Mesenchymal stem cell (in vitro differentiated cells and primary cell): ENCODE data around the gene TRAP1.

Experiments used
- DNase-seq: peaks from one replicate; pipeline ENCODE4 v3.0.0-alpha.2; 2013
- H2AFZ ChIP-seq: one replicate; pipeline ENCODE4 v1.6.1; 2013; ENCODE audit warnings: low read depth, mild to moderate bottlenecking, control low read depth, inconsistent platforms, low read length, moderate library complexity
- H2AK5ac ChIP-seq: 2 replicates; pipeline ENCODE4 v1.6.1; 2013; ENCODE audit warnings: low read length, moderate library complexity, mild to moderate bottlenecking, inconsistent platforms; ENCODE audit not compliant: severe bottlenecking
- H2BK120ac ChIP-seq: one replicate; pipeline ENCODE4 v1.6.1; 2013; ENCODE audit warnings: low read depth, mild to moderate bottlenecking, inconsistent platforms, low read length, moderate library complexity
- H2BK12ac ChIP-seq, 2 experiments: one replicate each; pipeline ENCODE4 v1.6.1; 2013; ENCODE audit warnings: inconsistent platforms in 2 of 2, low read length in 2 of 2, mild to moderate bottlenecking in 2 of 2, moderate library complexity in 2 of 2, control low read depth in 1 of 2
- H2BK15ac ChIP-seq: one replicate; pipeline ENCODE4 v1.6.1; 2013; ENCODE audit warnings: mild to moderate bottlenecking, low read depth, inconsistent platforms; ENCODE audit not compliant: poor library complexity, severe bottlenecking
- H2BK5ac ChIP-seq: 2 replicates; pipeline ENCODE4 v1.6.1; 2013; ENCODE audit warnings: low read depth, mild to moderate bottlenecking, low read length, control low read depth, inconsistent platforms; ENCODE audit not compliant: poor library complexity, severe bottlenecking
- H3K14ac ChIP-seq, 2 experiments: one replicate each; pipeline ENCODE4 v1.6.1; 2013; ENCODE audit warnings: inconsistent platforms in 2 of 2, low read length in 2 of 2, control low read depth in 1 of 2, mild to moderate bottlenecking in 1 of 2, moderate library complexity in 1 of 2
- H3K18ac ChIP-seq, 2 experiments: one replicate each; pipeline ENCODE4 v1.6.1; 2013; ENCODE audit warnings: inconsistent platforms in 2 of 2, low read length in 2 of 2, control low read depth in 1 of 2, low read depth in 1 of 2, mild to moderate bottlenecking in 1 of 2
- H3K23ac ChIP-seq, 2 experiments: one replicate each; pipeline ENCODE4 v1.6.1; 2013; ENCODE audit warnings: inconsistent platforms in 2 of 2, low read length in 2 of 2, mild to moderate bottlenecking in 2 of 2, moderate library complexity in 2 of 2, control low read depth in 1 of 2
- H3K27ac ChIP-seq: 2 replicates; pipeline ENCODE4 v1.5.1; 2013; ENCODE audit warnings: mild to moderate bottlenecking, moderate library complexity, low read length, control low read depth, inconsistent platforms; ENCODE audit not compliant: poor library complexity, severe bottlenecking
- H3K27me3 ChIP-seq, 2 experiments: 2 replicates each; pipeline versions ENCODE4 v1.6.1 to v1.7.0; 2013; ENCODE audit warnings: low read length in 2 of 2, mild to moderate bottlenecking in 2 of 2, moderate library complexity in 2 of 2, control low read depth in 1 of 2, inconsistent platforms in 1 of 2; ENCODE audit not compliant: control insufficient read depth in 1 of 2, insufficient read depth in 1 of 2
- H3K36me3 ChIP-seq, 2 experiments: 2 replicates each; pipeline versions ENCODE4 v1.6.1 to v1.7.0; 2013; ENCODE audit warnings: low read length in 2 of 2, control low read depth in 1 of 2, inconsistent platforms in 1 of 2, low read depth in 1 of 2, mild to moderate bottlenecking in 1 of 2; ENCODE audit not compliant: insufficient read depth in 2 of 2, control insufficient read depth in 1 of 2
- H3K4ac ChIP-seq, 2 experiments: one replicate each; pipeline ENCODE4 v1.6.1; 2013; ENCODE audit warnings: inconsistent platforms in 2 of 2, low read length in 2 of 2, mild to moderate bottlenecking in 2 of 2, moderate library complexity in 2 of 2, control low read depth in 1 of 2, low read depth in 1 of 2
- H3K4me1 ChIP-seq: 2 replicates; pipeline ENCODE4 v1.6.1; 2013; ENCODE audit warnings: low read depth, low read length, control low read depth; ENCODE audit not compliant: control insufficient read depth, insufficient read depth
- H3K4me2 ChIP-seq: 2 replicates; pipeline ENCODE4 v1.6.1; 2013; ENCODE audit warnings: low read length, mild to moderate bottlenecking, inconsistent platforms; ENCODE audit not compliant: poor library complexity, severe bottlenecking
- H3K4me3 ChIP-seq, 2 experiments: 2 replicates each; pipeline versions ENCODE4 v1.5.1 to v1.7.0; 2013; ENCODE audit warnings: low read length in 2 of 2, mild to moderate bottlenecking in 2 of 2, control low read depth in 1 of 2, low read depth in 1 of 2; ENCODE audit not compliant: insufficient read depth in 1 of 2
- H3K79me1 ChIP-seq: replicated peaks from 2 replicates; pipeline ENCODE4 v1.6.1; 2013; ENCODE audit warnings: mild to moderate bottlenecking, control low read depth, low read length, inconsistent platforms; ENCODE audit not compliant: poor library complexity, severe bottlenecking
- H3K9ac ChIP-seq: 2 replicates; pipeline ENCODE4 v1.7.0; 2013; ENCODE audit warnings: mild to moderate bottlenecking, low read length, moderate library complexity
- H3K9me3 ChIP-seq: 2 replicates; pipeline ENCODE4 v1.7.0; 2013; ENCODE audit warnings: mild to moderate bottlenecking, low read length; ENCODE audit not compliant: control insufficient read depth
- H4K8ac ChIP-seq: one replicate; pipeline ENCODE4 v1.6.1; 2013; ENCODE audit warnings: inconsistent platforms, mild to moderate bottlenecking, low read length, moderate library complexity
- H4K91ac ChIP-seq: one replicate; pipeline ENCODE4 v1.6.1; 2013; ENCODE audit warnings: mild to moderate bottlenecking, low read length, inconsistent platforms
- WGBS: methylation state at CpG from one replicate; pipeline ENCODE4 v1.1.7; 2013; ENCODE audit warnings: mixed read lengths; 5-methylcytosine and 5-hydroxymethylcytosine counted together

The TRAP1 gene

GRCh38 chr16:3687021-3687420, 30.3 kb downstream of the TRAP1 start:
- no peak overlapping the region for H3K23ac ChIP-seq
- H3K4me3 ChIP-seq = no peak overlapping the region
- H3K4ac ChIP-seq = no peak overlapping the region
- no peak overlapping the region for H3K9ac ChIP-seq
- no peak overlapping the region for H2BK15ac ChIP-seq
- no peak for DNase-seq
- H2BK5ac ChIP-seq = no peak overlapping the region
- H4K8ac ChIP-seq = no peak overlapping the region
- H2BK120ac ChIP-seq = no peak overlapping the region
- no peak overlapping the region for H2AFZ ChIP-seq
- no peaks in the 10 kb centered on the region for H3K9me3 ChIP-seq
- peaks cover 3% of the 10 kb centered on the region for H3K4me1 ChIP-seq
- H3K18ac ChIP-seq = no peak overlapping the region
- H3K79me1 ChIP-seq = peaks cover 13% of the 10 kb centered on the region
- H3K4me2 ChIP-seq = no peak overlapping the region
- no peak overlapping the region for H2AK5ac ChIP-seq
- H3K27me3 ChIP-seq = no peaks in the 10 kb centered on the region
- H3K27ac ChIP-seq = no peak overlapping the region
- no peak overlapping the region for H3K14ac ChIP-seq
- H3K36me3 ChIP-seq = peaks cover 42 to 43% of the 10 kb centered on the region in 2 experiments
- 97% methylated on average over 6 of the region's 7 CpGs for WGBS
- H4K91ac ChIP-seq = no peak overlapping the region
- no peak overlapping the region for H2BK12ac ChIP-seq

GRCh38 chr16:3681206-3681605, 36.1 kb downstream of the TRAP1 start:
- no peak overlapping the region for H2BK120ac ChIP-seq
- no peak overlapping the region for H2BK12ac ChIP-seq
- no peak overlapping the region for H3K14ac ChIP-seq
- no peak overlapping the region for H3K23ac ChIP-seq
- H3K18ac ChIP-seq = no peak overlapping the region
- no peak for DNase-seq
- no peaks in the 10 kb centered on the region for H3K4me1 ChIP-seq
- H3K4ac ChIP-seq = no peak overlapping the region
- no peak overlapping the region for H2BK5ac ChIP-seq
- H4K8ac ChIP-seq = no peak overlapping the region
- H4K91ac ChIP-seq = no peak overlapping the region
- H3K36me3 ChIP-seq = peaks cover 62 to 63% of the 10 kb centered on the region in 2 experiments
- WGBS = 100% methylated on average over 1 of the region's 3 CpGs
- H3K4me2 ChIP-seq = no peak overlapping the region
- H3K27ac ChIP-seq = no peak overlapping the region
- H2AFZ ChIP-seq = no peak overlapping the region
- H3K9ac ChIP-seq = no peak overlapping the region
- peaks cover 3% of the 10 kb centered on the region for H3K79me1 ChIP-seq
- no peaks in the 10 kb centered on the region for H3K9me3 ChIP-seq
- H3K4me3 ChIP-seq = no peak overlapping the region
- H3K27me3 ChIP-seq = no peaks in the 10 kb centered on the region
- H2AK5ac ChIP-seq = no peak overlapping the region
- H2BK15ac ChIP-seq = no peak overlapping the region

- Histone ChIP-seq H3K27ac (no peak overlapping the region), H3K4me1 (peaks cover 6% of the 10 kb centered on the region), H2BK5ac (no peak overlapping the region), H3K4me3 (no peak overlapping the region), H3K14ac (no peak overlapping the region), H4K8ac (no peak overlapping the region), H3K9ac (no peak overlapping the region), H3K27me3 (no peaks in the 10 kb centered on the region), H3K36me3 (peaks cover 73 to 83% of the 10 kb centered on the region in 2 experiments), H3K79me1 (peaks cover 3% of the 10 kb centered on the region), H3K4me2 (no peak overlapping the region), H2BK12ac (no peak overlapping the region), H3K18ac (no peak overlapping the region), H2AFZ (no peak overlapping the region), H2BK120ac (no peak overlapping the region), H4K91ac (no peak overlapping the region), H2AK5ac (no peak overlapping the region), H3K9me3 (no peaks in the 10 kb centered on the region), H2BK15ac (no peak overlapping the region), H3K23ac (no peak overlapping the region), H3K4ac (no peak overlapping the region)
- DNase-seq = no peak
- WGBS = 96% methylated on average over 11 of the region's 11 CpGs
Observed at GRCh38 chr16:3677994-3678393, 39.3 kb downstream of the TRAP1 start.

- H3K27ac ChIP-seq = no peak overlapping the region
- H4K91ac ChIP-seq = no peak overlapping the region
- 95% methylated on average over 24 of the region's 24 CpGs for WGBS
- no peak overlapping the region for H3K9ac ChIP-seq
- peaks cover 6% of the 10 kb centered on the region for H3K4me1 ChIP-seq
- H3K4me3 ChIP-seq = no peak overlapping the region
- H4K8ac ChIP-seq = no peak overlapping the region
- no peak overlapping the region for H2BK120ac ChIP-seq
- no peak overlapping the region for H2BK12ac ChIP-seq
- no peaks in the 10 kb centered on the region for H3K79me1 ChIP-seq
- no peak overlapping the region for H2AK5ac ChIP-seq
- H3K23ac ChIP-seq = no peak overlapping the region
- no peak overlapping the region for H3K4ac ChIP-seq
- no peaks in the 10 kb centered on the region for H3K9me3 ChIP-seq
- no peak overlapping the region for H2AFZ ChIP-seq
- H3K14ac ChIP-seq = no peak overlapping the region
- no peaks in the 10 kb centered on the region for H3K27me3 ChIP-seq
- DNase-seq = no peak
- peak overlapping the region; percentile 57 for H2BK15ac ChIP-seq
- no peak overlapping the region for H3K4me2 ChIP-seq
- H3K36me3 ChIP-seq = peaks cover 75 to 87% of the 10 kb centered on the region in 2 experiments
- H3K18ac ChIP-seq = no peak overlapping the region
- no peak overlapping the region for H2BK5ac ChIP-seq
Observed at GRCh38 chr16:3675601-3676130, 41.7 kb downstream of the TRAP1 start.
